Measurements from ENCODE around the gene POTEJ.
"Not testable (repeated sequence)": the region's sequence is repeated elsewhere in the genome, so short reads cannot be mapped to it uniquely, and the experiment has no call there.

The POTEJ gene

DNA sequence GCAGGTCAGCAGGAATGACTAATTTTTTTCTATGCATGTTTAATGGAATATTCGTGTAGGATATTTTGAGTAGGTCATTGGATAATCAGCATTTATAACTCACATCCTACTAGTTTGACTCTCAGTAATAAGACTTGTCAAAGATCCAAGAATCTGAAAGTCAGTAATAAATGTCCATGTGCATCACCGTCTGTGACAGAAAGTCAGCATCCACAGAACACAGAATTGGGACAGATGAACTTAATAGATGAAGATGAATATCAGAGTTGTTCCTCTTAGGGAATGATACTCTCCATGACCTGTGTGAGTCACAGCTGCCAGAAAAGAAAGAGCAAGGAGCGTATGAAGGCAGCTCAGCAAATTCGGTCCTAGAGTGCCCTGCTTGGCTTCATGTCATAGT is 30.4 kb downstream of the POTEJ start:
- not testable (repeated sequence) for H3K36me3 ChIP-seq; H3K27me3 ChIP-seq (ENCODE audit: insufficient read depth, low read depth, severe bottlenecking); H3K9me3 ChIP-seq (ENCODE audit: severe bottlenecking); DNase-seq; H3K27ac ChIP-seq; H3K4me3 ChIP-seq (ENCODE audit: low read depth, low read length)

DNA sequence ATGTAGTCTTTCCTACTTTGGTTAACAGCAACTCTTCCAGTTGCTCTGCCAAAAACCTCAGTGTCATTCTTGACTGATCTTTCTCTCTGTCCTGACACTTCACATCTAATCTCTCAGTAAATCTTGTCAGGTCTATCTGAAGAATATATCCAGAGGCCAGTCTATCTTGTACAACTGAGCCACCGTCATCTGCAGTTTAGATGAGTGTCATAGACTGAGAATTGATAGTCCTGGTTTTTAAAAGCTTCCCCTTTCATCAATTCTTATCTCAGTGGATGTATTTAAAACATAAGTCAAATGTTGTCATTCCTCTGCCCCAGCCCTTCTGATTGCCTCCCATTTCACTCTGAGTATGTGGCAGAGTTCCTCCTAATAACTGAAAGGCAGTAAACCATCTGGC is 38.0 kb downstream of the POTEJ start:
- not testable (repeated sequence) for H3K36me3 ChIP-seq; H3K27me3 ChIP-seq (ENCODE audit: insufficient read depth, low read depth, severe bottlenecking); H3K9me3 ChIP-seq (ENCODE audit: severe bottlenecking); H3K27ac ChIP-seq; DNase-seq; H3K4me3 ChIP-seq (ENCODE audit: low read depth, low read length)

DNA sequence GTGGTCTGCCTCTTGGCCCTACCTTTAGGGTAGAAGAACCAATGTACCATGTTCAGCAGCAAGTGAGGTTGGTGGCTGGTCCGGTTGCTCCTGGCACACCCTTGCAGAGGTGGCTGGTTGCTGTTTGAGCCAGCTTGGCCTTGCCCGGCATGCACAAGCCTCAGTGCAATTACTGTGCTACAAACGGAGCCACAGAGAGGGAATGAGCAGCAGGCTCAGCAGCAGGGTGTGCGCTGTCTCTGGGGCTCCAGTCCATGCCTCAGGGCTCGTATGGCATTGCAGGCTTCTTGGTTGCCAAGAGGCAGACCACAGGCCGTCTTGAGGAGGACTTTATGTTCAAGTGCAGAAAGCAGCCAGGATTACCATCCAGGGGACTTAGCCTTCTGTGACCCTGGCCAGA is 53.3 kb downstream of the POTEJ start:
- DNase-seq; H3K27me3 ChIP-seq (ENCODE audit: insufficient read depth, low read depth, severe bottlenecking); H3K4me3 ChIP-seq (ENCODE audit: low read depth, low read length); H3K36me3 ChIP-seq; H3K9me3 ChIP-seq (ENCODE audit: severe bottlenecking); H3K27ac ChIP-seq: not testable (repeated sequence)

DNA sequence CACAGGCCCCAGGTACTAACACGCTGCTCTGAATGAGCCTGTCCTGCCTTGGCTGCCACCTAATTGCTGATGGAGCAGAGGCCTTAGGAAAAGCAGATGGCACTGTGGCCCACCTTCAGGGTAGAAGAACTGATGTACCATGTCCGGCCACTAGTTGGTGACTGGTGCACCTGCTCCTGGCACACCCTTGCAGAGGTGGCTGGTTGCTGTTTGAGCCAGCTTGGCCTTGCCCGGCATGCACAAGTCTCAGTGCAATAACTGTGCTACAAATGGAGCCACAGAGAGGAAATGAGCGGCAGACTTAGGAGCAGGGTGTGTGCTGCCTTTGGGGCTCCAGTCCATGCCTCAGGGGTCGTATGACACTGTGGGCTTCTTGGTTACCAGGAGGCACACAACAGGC is 54.4 kb downstream of the POTEJ start:
- not testable (repeated sequence) for H3K4me3 ChIP-seq (ENCODE audit: low read depth, low read length); H3K36me3 ChIP-seq; H3K9me3 ChIP-seq (ENCODE audit: severe bottlenecking); DNase-seq; H3K27ac ChIP-seq; H3K27me3 ChIP-seq (ENCODE audit: insufficient read depth, low read depth, severe bottlenecking)
- TF ChIP-seq, protein P1, sequence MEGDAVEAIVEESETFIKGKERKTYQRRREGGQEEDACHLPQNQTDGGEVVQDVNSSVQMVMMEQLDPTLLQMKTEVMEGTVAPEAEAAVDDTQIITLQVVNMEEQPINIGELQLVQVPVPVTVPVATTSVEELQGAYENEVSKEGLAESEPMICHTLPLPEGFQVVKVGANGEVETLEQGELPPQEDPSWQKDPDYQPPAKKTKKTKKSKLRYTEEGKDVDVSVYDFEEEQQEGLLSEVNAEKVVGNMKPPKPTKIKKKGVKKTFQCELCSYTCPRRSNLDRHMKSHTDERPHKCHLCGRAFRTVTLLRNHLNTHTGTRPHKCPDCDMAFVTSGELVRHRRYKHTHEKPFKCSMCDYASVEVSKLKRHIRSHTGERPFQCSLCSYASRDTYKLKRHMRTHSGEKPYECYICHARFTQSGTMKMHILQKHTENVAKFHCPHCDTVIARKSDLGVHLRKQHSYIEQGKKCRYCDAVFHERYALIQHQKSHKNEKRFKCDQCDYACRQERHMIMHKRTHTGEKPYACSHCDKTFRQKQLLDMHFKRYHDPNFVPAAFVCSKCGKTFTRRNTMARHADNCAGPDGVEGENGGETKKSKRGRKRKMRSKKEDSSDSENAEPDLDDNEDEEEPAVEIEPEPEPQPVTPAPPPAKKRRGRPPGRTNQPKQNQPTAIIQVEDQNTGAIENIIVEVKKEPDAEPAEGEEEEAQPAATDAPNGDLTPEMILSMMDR (IDR thresholded peaks at IDR 0.05; ENCODE audit: low read depth, low read length) = 0 out of 2 replicates have a peak, but pooled peaks have one; percentile 3

DNA sequence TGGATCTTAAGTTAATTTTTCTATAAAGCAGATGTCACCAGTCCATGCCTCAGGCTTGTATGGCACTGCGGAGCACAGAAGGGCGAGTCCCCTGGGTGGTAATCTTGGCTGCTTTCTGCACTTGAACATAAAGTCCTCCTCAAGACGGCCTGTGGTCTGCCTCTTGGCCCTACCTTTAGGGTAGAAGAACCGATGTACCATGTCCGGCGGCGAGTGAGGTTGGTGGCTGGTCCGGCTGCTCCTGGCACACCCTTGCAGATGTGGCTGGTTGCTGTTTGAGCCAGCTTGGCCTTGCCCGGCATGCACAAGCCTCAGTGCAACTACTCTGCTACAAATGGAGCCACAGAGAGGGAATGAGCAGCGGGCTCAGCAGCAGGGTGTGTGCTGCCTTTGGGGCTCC is 56.3 kb downstream of the POTEJ start:
- H3K36me3 ChIP-seq; H3K9me3 ChIP-seq (ENCODE audit: severe bottlenecking); H3K4me3 ChIP-seq (ENCODE audit: low read depth, low read length); DNase-seq; H3K27me3 ChIP-seq (ENCODE audit: insufficient read depth, low read depth, severe bottlenecking); H3K27ac ChIP-seq: not testable (repeated sequence)

DNA sequence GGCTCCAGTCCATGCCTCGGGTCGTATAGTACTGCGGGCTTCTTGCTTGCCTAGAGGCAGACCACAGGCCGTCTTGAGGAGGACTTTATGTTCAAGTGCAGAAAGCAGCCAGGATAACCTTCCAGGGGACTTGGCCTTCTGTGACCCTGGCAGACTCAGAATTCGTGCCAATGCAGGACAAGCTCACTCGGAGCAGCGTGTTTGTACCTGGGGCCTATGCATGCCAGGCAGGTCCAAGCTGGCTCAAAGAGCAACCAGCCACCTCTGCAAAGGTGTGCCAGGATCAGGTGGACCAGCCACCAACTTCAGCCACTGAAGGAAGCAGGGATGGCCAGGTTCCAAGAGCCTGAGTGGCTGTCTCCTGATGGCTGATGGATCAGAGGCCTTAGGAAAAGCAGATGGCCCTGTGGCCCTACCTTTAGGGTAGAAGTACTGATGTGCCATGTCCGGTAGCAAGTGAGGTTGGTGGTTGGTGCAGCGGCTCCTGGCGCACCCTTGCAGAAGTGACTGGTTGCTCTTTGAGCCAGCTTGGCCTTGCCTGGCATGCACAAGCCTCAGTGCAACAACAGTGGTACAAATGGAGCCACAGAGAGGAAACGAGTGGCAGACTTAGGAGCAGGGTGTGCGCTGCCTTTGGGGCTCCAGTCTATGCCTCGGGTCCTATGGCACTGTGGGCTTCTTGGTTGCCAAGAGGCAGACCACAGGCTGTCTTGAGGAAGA is 58.9 kb downstream of the POTEJ start:
- H3K27me3 ChIP-seq (ENCODE audit: insufficient read depth, low read depth, severe bottlenecking); H3K9me3 ChIP-seq (ENCODE audit: severe bottlenecking); H3K36me3 ChIP-seq; H3K27ac ChIP-seq; DNase-seq; H3K4me3 ChIP-seq (ENCODE audit: low read depth, low read length): not testable (repeated sequence)

DNA sequence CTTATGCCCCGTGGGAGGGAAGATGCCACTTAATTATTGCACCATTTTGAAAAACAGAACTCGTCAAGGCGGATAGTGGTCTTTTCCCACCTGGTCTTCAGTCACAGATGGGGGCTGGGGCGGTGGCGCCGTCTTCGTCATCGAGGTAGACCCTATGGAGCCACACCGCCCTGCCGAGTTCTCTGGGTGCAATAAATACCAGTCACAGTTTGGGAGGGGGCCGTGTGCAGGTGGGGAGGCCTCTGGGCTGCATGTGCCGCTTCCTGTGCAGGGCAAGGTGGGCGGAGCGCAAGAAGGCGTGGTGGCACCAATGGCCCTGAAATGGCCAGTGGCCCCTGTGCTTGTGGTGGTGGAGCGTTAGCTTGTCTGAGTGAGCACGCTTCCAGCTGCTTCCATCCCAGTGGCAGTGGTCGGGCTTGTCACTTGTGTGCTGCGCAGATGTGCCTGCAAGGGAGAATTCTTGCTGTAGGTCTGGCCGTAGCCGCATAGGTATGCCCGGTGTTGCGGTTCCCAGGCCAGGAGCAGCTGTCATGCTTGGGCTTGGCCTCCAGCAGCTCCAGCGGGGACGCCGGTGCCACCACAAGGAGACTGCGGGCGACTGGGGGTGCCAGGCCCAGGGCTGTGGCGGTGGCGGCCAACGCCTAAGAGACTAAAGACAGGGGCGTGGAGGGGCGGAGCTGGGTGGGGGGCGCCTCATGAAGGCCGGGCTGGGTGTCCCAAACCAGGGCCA is 81.0 kb downstream of the POTEJ start:
- not testable (repeated sequence) for DNase-seq; H3K27ac ChIP-seq; H3K9me3 ChIP-seq (ENCODE audit: severe bottlenecking); H3K4me3 ChIP-seq (ENCODE audit: low read depth, low read length); H3K36me3 ChIP-seq; H3K27me3 ChIP-seq (ENCODE audit: insufficient read depth, low read depth, severe bottlenecking)

DNA sequence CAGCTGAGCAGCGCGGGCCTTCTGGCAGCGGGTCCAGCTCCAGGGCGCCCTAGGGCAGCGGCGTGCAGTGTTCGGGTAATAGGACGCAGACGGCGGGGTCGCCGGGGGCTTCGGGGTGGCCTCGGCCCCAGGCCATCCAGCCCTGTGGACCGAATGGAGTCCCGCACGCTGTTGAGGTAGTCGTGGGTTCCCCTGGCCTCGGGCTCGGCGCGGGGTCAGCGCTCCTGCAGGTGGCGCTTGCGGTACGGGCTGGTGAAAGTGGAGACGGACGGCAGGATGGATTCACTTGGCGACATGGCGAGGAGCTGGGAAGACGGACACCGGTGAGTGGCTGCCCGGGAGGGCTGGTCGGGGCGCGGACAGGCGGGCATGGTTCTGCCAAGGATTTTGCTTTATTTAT is 82.2 kb downstream of the POTEJ start:
- TF ChIP-seq, protein P1 (IDR thresholded peaks at IDR 0.05; ENCODE audit: low read depth, low read length) = 0 out of 2 replicates have a peak, but pooled peaks have one; percentile 18
- not testable (repeated sequence) for H3K9me3 ChIP-seq (ENCODE audit: severe bottlenecking); H3K27ac ChIP-seq; H3K27me3 ChIP-seq (ENCODE audit: insufficient read depth, low read depth, severe bottlenecking); H3K4me3 ChIP-seq (ENCODE audit: low read depth, low read length); H3K36me3 ChIP-seq
- peak; percentile 18 for DNase-seq

DNA sequence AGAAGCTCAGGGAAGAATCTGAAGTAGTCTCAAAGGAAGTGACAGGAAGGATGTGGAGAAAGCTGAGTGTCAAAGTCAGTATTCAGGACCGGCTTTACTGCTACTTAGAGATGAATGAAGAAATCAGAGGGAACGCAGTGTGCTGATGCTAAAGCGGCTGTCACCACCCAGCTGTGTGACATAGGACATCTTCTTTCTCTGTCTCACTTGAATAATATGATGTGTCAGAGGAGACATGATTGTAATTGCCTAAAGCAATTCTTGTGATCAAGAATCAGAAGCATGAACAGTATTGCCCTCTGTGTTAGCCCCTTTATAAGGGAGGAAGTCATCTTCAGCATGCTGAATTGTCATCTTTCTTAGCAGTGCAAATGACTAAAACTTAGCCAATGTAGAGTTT is 92.0 kb downstream of the POTEJ start:
- H3K27ac ChIP-seq; DNase-seq; H3K36me3 ChIP-seq; H3K27me3 ChIP-seq (ENCODE audit: insufficient read depth, low read depth, severe bottlenecking); H3K4me3 ChIP-seq (ENCODE audit: low read depth, low read length); H3K9me3 ChIP-seq (ENCODE audit: severe bottlenecking): not testable (repeated sequence)

Data from WERI-Rb-1 (cell line).